PC-9 (cell line): ENCODE data around the gene ARMH2. TPM values are rescaled to one million over a fixed set of nuclear protein-coding genes. Genes with fewer than 3 reads are reported as not detected.

Experiments used
- BruUV-seq: library from RNA; stranded (reverse); fragments of 400-500 nt; replicated peaks from 2 replicates; lab custom pipeline; 2021; lab: Mats Ljungman, UMichigan
- CTCF ChIA-PET: fragments of 300-600 bp; sonication (Branson Sonifier 250); formaldehyde crosslinking; loops from one replicate; lab custom pipeline; 2022; ENCODE audit warnings: antibody characterized with exemption; lab: Charles Lee
- POLR2A ChIA-PET: fragments of 300-600 bp; sonication (Branson Sonifier 250); formaldehyde crosslinking; loops from one replicate; lab custom pipeline; 2022; ENCODE audit warnings: antibody characterized with exemption; ENCODE audit not compliant: unreplicated experiment; lab: Charles Lee
- DNase-seq, 2 experiments: peaks; one replicate each; pipeline versions ENCODE4 v3.0.0 to v3.0.0-alpha.2; 2015 to 2022; ENCODE audit warnings: mixed read lengths in 1 of 2
- H2AFZ ChIP-seq: fragments of 200-600 bp; sonication (generic); 2 replicates; pipeline ENCODE4 v1.8.1; 2017; ENCODE audit warnings: antibody characterized with exemption
- H3F3A ChIP-seq: fragments of 200-600 bp; sonication (generic); 2 replicates; pipeline ENCODE4 v1.8.1; 2017; ENCODE audit warnings: antibody characterized with exemption, mild to moderate bottlenecking, low read depth; ENCODE audit not compliant: insufficient read depth
- H3K27ac ChIP-seq: fragments of 200-600 bp; sonication (generic); 2 replicates; pipeline ENCODE4 v1.6.1; 2016; ENCODE audit warnings: mixed run types
- H3K27me3 ChIP-seq: fragments of 200-600 bp; sonication (generic); 2 replicates; pipeline ENCODE4 v1.6.1; 2016; ENCODE audit warnings: low read depth, mixed run types; ENCODE audit not compliant: insufficient read depth
- H3K36me3 ChIP-seq: fragments of 200-600 bp; sonication (generic); 2 replicates; pipeline ENCODE4 v1.6.1; 2016; ENCODE audit warnings: low read depth, mixed run types
- H3K4me1 ChIP-seq: fragments of 200-600 bp; sonication (generic); replicated peaks from 2 replicates; pipeline ENCODE4 v1.6.1; 2016; ENCODE audit warnings: mixed run types; ENCODE audit not compliant: insufficient read depth
- H3K4me2 ChIP-seq: fragments of 200-600 bp; sonication (generic); 2 replicates; pipeline ENCODE4 v1.6.1; 2017; ENCODE audit warnings: mixed run types
- H3K4me3 ChIP-seq: fragments of 200-600 bp; sonication (generic); 2 replicates; pipeline ENCODE4 v1.6.1; 2016; ENCODE audit warnings: mixed run types
- H3K79me2 ChIP-seq: fragments of 200-600 bp; sonication (generic); 2 replicates; pipeline ENCODE4 v1.6.1; 2017; ENCODE audit warnings: low read depth, mixed run types
- H3K9me2 ChIP-seq: fragments of 200-600 bp; sonication (generic); 2 replicates; pipeline ENCODE4 v1.8.1; 2017; ENCODE audit warnings: mild to moderate bottlenecking; ENCODE audit not compliant: insufficient read depth
- H3K9me3 ChIP-seq: fragments of 200-600 bp; sonication (generic); 2 replicates; pipeline ENCODE4 v1.8.1; 2016; ENCODE audit warnings: low read depth; ENCODE audit not compliant: insufficient read depth
- H4K20me1 ChIP-seq: fragments of 200-600 bp; sonication (generic); 2 replicates; pipeline ENCODE4 v1.8.1; 2017; ENCODE audit not compliant: insufficient read depth
- EZH2 ChIP-seq: fragments of 200-600 bp; sonication (generic); IDR thresholded peaks from 2 replicates; pipeline ENCODE4 v1.8.0; 2017; ENCODE audit warnings: antibody characterized with exemption, low read depth
- intact Hi-C: fragments of 100-400 bp; cut with micrococcal nuclease; formaldehyde crosslinking; loops from one replicate; pipeline ENCODE4 v1.10.0; 2022; ENCODE audit not compliant: unreplicated experiment
- total RNA-seq: library from RNA; stranded (reverse); gene quantifications from 2 replicates; pipeline ENCODE4 v1.2.3, GENCODE V29; 2021
- TF ChIP-seq, protein P1 (sequence below): fragments of 200-600 bp; sonication (generic); conservative IDR thresholded peaks from 2 replicates; pipeline ENCODE4 v1.6.1; 2017; ENCODE audit warnings: mixed run types, antibody characterized with exemption, mild to moderate bottlenecking, moderate library complexity

Gene ARMH2
- total RNA-seq, 1 experiment from 2014 or later = not detected

DNA sequence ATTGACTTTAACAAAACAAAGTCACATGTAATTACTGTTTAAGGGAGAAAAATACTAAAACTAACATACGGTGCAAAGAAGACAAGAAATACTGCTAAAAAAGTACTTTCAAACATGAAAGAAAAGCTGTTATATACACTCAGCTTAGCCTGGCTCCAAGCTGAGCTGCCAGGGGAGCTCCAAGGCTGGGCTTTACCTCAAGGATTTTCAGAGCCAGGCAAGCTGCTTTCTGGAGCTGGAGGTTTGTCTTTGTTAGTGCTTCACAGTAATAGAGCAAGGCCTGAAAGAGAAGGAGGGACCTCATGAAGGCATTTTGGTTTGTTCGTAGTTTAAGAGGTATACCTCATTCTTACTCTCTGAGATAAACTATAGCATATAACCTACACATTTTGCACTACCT lies 19.6 kb upstream of the ARMH2 start:
- no TSS peak for BruUV-seq
- ChIA-PET CTCF (interaction anchor here (0.7 kb wide), 1 partner anchor 199 kb away, joined by 15 read pairs; no protein-coding TSS in a partner anchor), POLR2A (interaction anchor here (0.5 kb wide), 1 partner anchor 152 kb away, joined by 4 read pairs; the partner anchor contains the start of genes ACOT13 and TDP2)
- H3K27me3 ChIP-seq = no peaks in the 10 kb centered on the region
- H3K79me2 ChIP-seq = no peaks in the 10 kb centered on the region
- H3K9me2 ChIP-seq = no peaks in the 10 kb centered on the region
- no peak overlapping the region for H3K4me3 ChIP-seq
- no peak overlapping the region for H3K27ac ChIP-seq
- DNase-seq = no peak
- H3K4me1 ChIP-seq = no peaks in the 10 kb centered on the region
- TF ChIP-seq, protein P1, sequence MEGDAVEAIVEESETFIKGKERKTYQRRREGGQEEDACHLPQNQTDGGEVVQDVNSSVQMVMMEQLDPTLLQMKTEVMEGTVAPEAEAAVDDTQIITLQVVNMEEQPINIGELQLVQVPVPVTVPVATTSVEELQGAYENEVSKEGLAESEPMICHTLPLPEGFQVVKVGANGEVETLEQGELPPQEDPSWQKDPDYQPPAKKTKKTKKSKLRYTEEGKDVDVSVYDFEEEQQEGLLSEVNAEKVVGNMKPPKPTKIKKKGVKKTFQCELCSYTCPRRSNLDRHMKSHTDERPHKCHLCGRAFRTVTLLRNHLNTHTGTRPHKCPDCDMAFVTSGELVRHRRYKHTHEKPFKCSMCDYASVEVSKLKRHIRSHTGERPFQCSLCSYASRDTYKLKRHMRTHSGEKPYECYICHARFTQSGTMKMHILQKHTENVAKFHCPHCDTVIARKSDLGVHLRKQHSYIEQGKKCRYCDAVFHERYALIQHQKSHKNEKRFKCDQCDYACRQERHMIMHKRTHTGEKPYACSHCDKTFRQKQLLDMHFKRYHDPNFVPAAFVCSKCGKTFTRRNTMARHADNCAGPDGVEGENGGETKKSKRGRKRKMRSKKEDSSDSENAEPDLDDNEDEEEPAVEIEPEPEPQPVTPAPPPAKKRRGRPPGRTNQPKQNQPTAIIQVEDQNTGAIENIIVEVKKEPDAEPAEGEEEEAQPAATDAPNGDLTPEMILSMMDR = no peak
- TF ChIP-seq EZH2 = no peak
- H3K9me3 ChIP-seq = no peaks in the 10 kb centered on the region
- no peaks in the 10 kb centered on the region for H3K36me3 ChIP-seq
- no peaks in the 10 kb centered on the region for H4K20me1 ChIP-seq
- intact Hi-C loops = no loop called here
- H3K4me2 ChIP-seq = no peak overlapping the region
- no peaks in the 10 kb centered on the region; the same call in 1 of the 2 replicates for H3F3A ChIP-seq
- no peak overlapping the region for H2AFZ ChIP-seq

DNA sequence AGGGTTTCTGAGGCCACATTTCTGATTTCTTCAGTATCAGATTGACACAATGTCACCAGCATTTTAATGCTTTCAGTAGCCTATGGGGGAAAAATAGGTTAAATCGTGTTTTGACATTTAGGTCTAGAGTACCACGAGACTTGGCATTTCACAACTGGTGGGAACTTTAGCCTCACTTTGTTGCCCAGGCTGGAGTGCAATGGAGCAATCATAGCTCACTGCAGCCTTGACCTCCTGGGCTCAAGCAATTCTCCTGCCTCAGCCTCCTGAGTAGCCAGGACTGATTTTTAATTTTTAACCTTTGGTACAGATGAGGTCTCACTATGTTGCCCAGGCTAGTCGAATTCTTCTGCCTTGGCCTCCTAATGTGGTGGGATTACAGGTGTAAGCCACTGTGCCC lies 11.0 kb upstream of the ARMH2 start:
- Histone ChIP-seq H3F3A (no peaks in the 10 kb centered on the region), H3K36me3 (no peaks in the 10 kb centered on the region), H3K27me3 (no peaks in the 10 kb centered on the region), H3K4me3 (no peak overlapping the region), H3K4me2 (no peak overlapping the region), H4K20me1 (no peaks in the 10 kb centered on the region), H3K9me3 (no peaks in the 10 kb centered on the region), H3K79me2 (no peaks in the 10 kb centered on the region), H3K4me1 (no peaks in the 10 kb centered on the region), H3K9me2 (no peaks in the 10 kb centered on the region), H3K27ac (no peak overlapping the region), H2AFZ (no peak overlapping the region)
- no peak for DNase-seq
- BruUV-seq = no TSS peak
- intact Hi-C loops = no loop called here
- TF ChIP-seq, protein P1 = no peak
- no peak for TF ChIP-seq EZH2
- ChIA-PET CTCF (no interaction called here), POLR2A (no interaction called here)

DNA sequence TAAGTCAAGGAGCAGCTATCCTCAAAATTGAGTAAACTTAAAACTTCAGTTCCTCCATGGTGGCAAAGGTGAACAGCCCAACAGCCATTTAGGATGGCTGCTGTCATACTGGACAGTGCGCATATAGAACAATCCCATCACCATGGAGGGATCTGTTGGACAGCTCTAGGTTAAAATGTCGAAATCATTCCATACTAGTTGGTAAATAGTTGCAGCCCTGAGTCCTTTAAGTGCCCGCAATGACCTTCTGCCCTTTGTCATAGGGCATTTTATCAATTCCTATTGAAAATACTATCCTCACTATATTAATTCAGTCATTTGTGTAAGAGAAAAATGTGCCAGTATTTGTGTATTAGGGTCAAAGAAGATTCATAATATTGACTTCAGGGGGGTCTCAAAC lies 8.9 kb upstream of the ARMH2 start:
- Histone ChIP-seq H3K27ac (no peak overlapping the region), H3K79me2 (no peaks in the 10 kb centered on the region), H3K4me3 (no peak overlapping the region), H3F3A (no peaks in the 10 kb centered on the region), H3K9me2 (no peaks in the 10 kb centered on the region), H3K27me3 (no peaks in the 10 kb centered on the region), H2AFZ (no peak overlapping the region), H3K4me1 (no peaks in the 10 kb centered on the region), H3K9me3 (no peaks in the 10 kb centered on the region), H3K36me3 (no peaks in the 10 kb centered on the region), H4K20me1 (no peaks in the 10 kb centered on the region), H3K4me2 (no peak overlapping the region)
- ChIA-PET CTCF (no interaction called here), POLR2A (interaction anchor here (0.6 kb wide), 1 partner anchor 199 kb away, joined by 8 read pairs; no protein-coding TSS in a partner anchor)
- no peak for DNase-seq
- intact Hi-C loops = no loop called here
- BruUV-seq = no TSS peak
- no peak for TF ChIP-seq EZH2
